Uterus (tissue), 2 donors: ENCODE measurements around the gene DPP10.

Experiments
- CTCF ChIP-seq, 4 experiments: fragments of 200-600 bp in 2 of 4; fragments of 450-650 bp in 2 of 4; sonication (generic) in 2 of 4; IDR thresholded peaks; one replicate each; pipeline ENCODE4 v1.5.1; 2016 to 2019; ENCODE audit warnings: antibody characterized with exemption in 4 of 4, mild to moderate bottlenecking in 2 of 4, moderate library complexity in 1 of 4
- POLR2A ChIP-seq, 2 donors: fragments of 450-650 bp; IDR thresholded peaks; one replicate each; pipeline ENCODE4 v1.6.1; 2016; ENCODE audit warnings: antibody characterized with exemption in 2 of 2, mild to moderate bottlenecking in 1 of 2, moderate library complexity in 1 of 2

- TF ChIP-seq CTCF (IDR thresholded peaks at IDR 0.05) (no peak), POLR2A (IDR thresholded peaks at IDR 0.05) (no peak)
These were observed 754.1 kb downstream of the DPP10 start for GRCh38 chr2:115196587-115196986.
